Endothelial cell (in vitro differentiated cells): ENCODE results near the gene MLLT3. TPM values are rescaled to one million over a fixed set of nuclear protein-coding genes. Genes with fewer than 3 reads are reported as not detected.

Source experiments
- DNase-seq: peaks from one replicate; pipeline ENCODE4 v3.0.0; 2021; ENCODE audit warnings: low spot score
- H3K27ac Mint-ChIP-seq: one replicate; pipeline ENCODE4 v1.8.0; 2021; ENCODE audit warnings: mixed read lengths, inconsistent platforms; ENCODE audit not compliant: unreplicated experiment
- H3K27me3 Mint-ChIP-seq: one replicate; pipeline ENCODE4 v1.8.0; 2021; ENCODE audit warnings: mild to moderate bottlenecking, moderate library complexity, mixed read lengths, inconsistent platforms; ENCODE audit not compliant: unreplicated experiment
- H3K36me3 Mint-ChIP-seq: one replicate; pipeline ENCODE4 v1.8.0; 2021; ENCODE audit warnings: mild to moderate bottlenecking, low read depth, mixed read lengths, inconsistent platforms; ENCODE audit not compliant: unreplicated experiment
- H3K4me1 Mint-ChIP-seq: one replicate; pipeline ENCODE4 v1.8.0; 2021; ENCODE audit warnings: mild to moderate bottlenecking, mixed read lengths, inconsistent platforms; ENCODE audit not compliant: unreplicated experiment
- H3K4me3 Mint-ChIP-seq: one replicate; pipeline ENCODE4 v1.8.0; 2021; ENCODE audit warnings: mild to moderate bottlenecking, mixed read lengths, inconsistent platforms; ENCODE audit not compliant: unreplicated experiment
- H3K9me3 Mint-ChIP-seq: one replicate; pipeline ENCODE4 v1.8.0; 2021; ENCODE audit warnings: mixed read lengths, inconsistent platforms; ENCODE audit not compliant: unreplicated experiment
- CTCF ChIP-seq: fragments of 200-600 bp; sonication (generic); IDR thresholded peaks from one replicate; pipeline ENCODE4 v1.5.0; 2021; ENCODE audit warnings: antibody characterized with exemption; ENCODE audit not compliant: unreplicated experiment
- total RNA-seq: library from RNA; stranded (reverse); fragmentation: NEBNext Ultra II Directional; extraction: Animal tissue kit (Norgen Biotek cat#: 25700); gene quantifications from one replicate; pipeline ENCODE4 v1.2.1, GENCODE V29; 2021; ENCODE audit not compliant: unreplicated experiment

Gene MLLT3
- total RNA-seq, 1 donor from 2014 or later: 25.2 TPM

GRCh38 chr9:20312732-20313131 is 309.6 kb downstream of the MLLT3 start:
- no peak overlapping the region for H3K27ac Mint-ChIP-seq

GRCh38 chr9:20310024-20310423 is 312.3 kb downstream of the MLLT3 start:
- peaks cover 2% of the 10 kb centered on the region for H3K27me3 Mint-ChIP-seq
- H3K27ac Mint-ChIP-seq: no peak overlapping the region
- TF ChIP-seq CTCF: no peak
- no peak for DNase-seq
- H3K4me3 Mint-ChIP-seq: no peak overlapping the region
- H3K9me3 Mint-ChIP-seq: no peaks in the 10 kb centered on the region
- H3K36me3 Mint-ChIP-seq: no peaks in the 10 kb centered on the region
- H3K4me1 Mint-ChIP-seq: peaks cover 14% of the 10 kb centered on the region

More at GRCh38 chr9:20312732-20313131, 309.6 kb downstream of the MLLT3 start:
- no peak for DNase-seq
- no peaks in the 10 kb centered on the region for H3K9me3 Mint-ChIP-seq
- H3K4me3 Mint-ChIP-seq: no peak overlapping the region
- H3K27me3 Mint-ChIP-seq: no peaks in the 10 kb centered on the region
- peaks cover 8% of the 10 kb centered on the region for H3K4me1 Mint-ChIP-seq
- no peak for TF ChIP-seq CTCF
- peaks cover 4% of the 10 kb centered on the region for H3K36me3 Mint-ChIP-seq

- no peak for TF ChIP-seq CTCF
- peaks cover 15% of the 10 kb centered on the region for H3K4me1 Mint-ChIP-seq
These were observed 313.2 kb downstream of the MLLT3 start for GRCh38 chr9:20309124-20309523.

GRCh38 chr9:20307621-20308020 is 314.7 kb downstream of the MLLT3 start:
- H3K4me3 Mint-ChIP-seq: no peak overlapping the region
- DNase-seq: no peak
- H3K27ac Mint-ChIP-seq: no peak overlapping the region
- no peaks in the 10 kb centered on the region for H3K36me3 Mint-ChIP-seq
- H3K27me3 Mint-ChIP-seq: peaks cover 2% of the 10 kb centered on the region
- no peak for TF ChIP-seq CTCF
- peaks cover 16% of the 10 kb centered on the region for H3K4me1 Mint-ChIP-seq
- H3K9me3 Mint-ChIP-seq: no peaks in the 10 kb centered on the region

More at GRCh38 chr9:20309124-20309523, 313.2 kb downstream of the MLLT3 start:
- no peak overlapping the region for H3K4me3 Mint-ChIP-seq
- no peaks in the 10 kb centered on the region for H3K36me3 Mint-ChIP-seq
- H3K27me3 Mint-ChIP-seq: peaks cover 2% of the 10 kb centered on the region
- no peaks in the 10 kb centered on the region for H3K9me3 Mint-ChIP-seq
- H3K27ac Mint-ChIP-seq: no peak overlapping the region
- no peak for DNase-seq

- Mint-ChIP-seq H3K9me3 (no peaks in the 10 kb centered on the region), H3K4me3 (no peak overlapping the region), H3K27me3 (peaks cover 2% of the 10 kb centered on the region), H3K36me3 (no peaks in the 10 kb centered on the region), H3K4me1 (peaks cover 16% of the 10 kb centered on the region), H3K27ac (no peak overlapping the region)
- no peak for TF ChIP-seq CTCF
- no peak for DNase-seq
These were observed 316.8 kb downstream of the MLLT3 start for GRCh38 chr9:20305452-20305851.
